SK-N-SH (cell line): ENCODE measurements around the gene FRAT2.

Experiments used
- CHD2 ChIP-seq: fragments of 150-350 bp; IDR thresholded peaks from 2 replicates; pipeline ENCODE4 v1.6.1; 2018; ENCODE audit warnings: low read length; ENCODE audit not compliant: partially characterized antibody
- SMC3 ChIP-seq: IDR thresholded peaks from 2 replicates; pipeline ENCODE4 v1.6.1; 2012; ENCODE audit warnings: low read depth, low read length, improper control_type of control experiment
- YY1 ChIP-seq: IDR thresholded peaks from 2 replicates; pipeline ENCODE4 v1.4.0; 2012; ENCODE audit warnings: low read depth, mild to moderate bottlenecking
- TF ChIP-seq, protein P1 (sequence below): fragments of 200-600 bp; sonication (generic); IDR thresholded peaks from 2 replicates; pipeline ENCODE4 v1.6.1; 2017; ENCODE audit warnings: antibody characterized with exemption, mild to moderate bottlenecking, moderate library complexity
- TF ChIP-seq, protein P2 (sequence below): IDR thresholded peaks from 2 replicates; pipeline ENCODE4 v1.4.0; 2012; ENCODE audit warnings: low read depth, borderline replicate concordance

DNA sequence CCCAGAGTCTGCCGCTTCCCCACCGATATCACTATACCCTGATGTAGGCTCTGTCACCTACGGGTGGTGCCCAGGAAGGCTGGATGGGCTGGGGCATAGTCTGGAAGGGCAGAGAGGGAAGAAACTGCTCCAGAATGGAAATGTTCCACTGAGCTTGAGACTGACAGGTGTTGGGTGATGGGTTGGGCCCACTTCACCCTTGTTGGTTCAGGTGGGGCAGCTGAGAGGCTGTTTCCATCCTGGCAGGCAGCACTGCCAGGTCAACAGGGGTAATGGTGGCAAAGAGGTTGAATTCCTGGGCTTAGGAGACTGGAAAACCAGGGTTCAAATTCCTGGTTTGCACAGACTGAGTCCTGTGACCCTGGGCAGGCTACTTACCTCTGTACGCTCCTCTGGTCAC is 28.5 kb upstream of the FRAT2 start:
- TF ChIP-seq, protein P1, sequence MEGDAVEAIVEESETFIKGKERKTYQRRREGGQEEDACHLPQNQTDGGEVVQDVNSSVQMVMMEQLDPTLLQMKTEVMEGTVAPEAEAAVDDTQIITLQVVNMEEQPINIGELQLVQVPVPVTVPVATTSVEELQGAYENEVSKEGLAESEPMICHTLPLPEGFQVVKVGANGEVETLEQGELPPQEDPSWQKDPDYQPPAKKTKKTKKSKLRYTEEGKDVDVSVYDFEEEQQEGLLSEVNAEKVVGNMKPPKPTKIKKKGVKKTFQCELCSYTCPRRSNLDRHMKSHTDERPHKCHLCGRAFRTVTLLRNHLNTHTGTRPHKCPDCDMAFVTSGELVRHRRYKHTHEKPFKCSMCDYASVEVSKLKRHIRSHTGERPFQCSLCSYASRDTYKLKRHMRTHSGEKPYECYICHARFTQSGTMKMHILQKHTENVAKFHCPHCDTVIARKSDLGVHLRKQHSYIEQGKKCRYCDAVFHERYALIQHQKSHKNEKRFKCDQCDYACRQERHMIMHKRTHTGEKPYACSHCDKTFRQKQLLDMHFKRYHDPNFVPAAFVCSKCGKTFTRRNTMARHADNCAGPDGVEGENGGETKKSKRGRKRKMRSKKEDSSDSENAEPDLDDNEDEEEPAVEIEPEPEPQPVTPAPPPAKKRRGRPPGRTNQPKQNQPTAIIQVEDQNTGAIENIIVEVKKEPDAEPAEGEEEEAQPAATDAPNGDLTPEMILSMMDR, result no peak
- TF ChIP-seq YY1 (no peak), CHD2 (no peak), SMC3 (no peak)
- TF ChIP-seq, protein P2, sequence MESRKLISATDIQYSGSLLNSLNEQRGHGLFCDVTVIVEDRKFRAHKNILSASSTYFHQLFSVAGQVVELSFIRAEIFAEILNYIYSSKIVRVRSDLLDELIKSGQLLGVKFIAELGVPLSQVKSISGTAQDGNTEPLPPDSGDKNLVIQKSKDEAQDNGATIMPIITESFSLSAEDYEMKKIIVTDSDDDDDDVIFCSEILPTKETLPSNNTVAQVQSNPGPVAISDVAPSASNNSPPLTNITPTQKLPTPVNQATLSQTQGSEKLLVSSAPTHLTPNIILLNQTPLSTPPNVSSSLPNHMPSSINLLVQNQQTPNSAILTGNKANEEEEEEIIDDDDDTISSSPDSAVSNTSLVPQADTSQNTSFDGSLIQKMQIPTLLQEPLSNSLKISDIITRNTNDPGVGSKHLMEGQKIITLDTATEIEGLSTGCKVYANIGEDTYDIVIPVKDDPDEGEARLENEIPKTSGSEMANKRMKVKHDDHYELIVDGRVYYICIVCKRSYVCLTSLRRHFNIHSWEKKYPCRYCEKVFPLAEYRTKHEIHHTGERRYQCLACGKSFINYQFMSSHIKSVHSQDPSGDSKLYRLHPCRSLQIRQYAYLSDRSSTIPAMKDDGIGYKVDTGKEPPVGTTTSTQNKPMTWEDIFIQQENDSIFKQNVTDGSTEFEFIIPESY, result no peak
